ENCODE data around the gene PRR5. TPM values are rescaled to one million over a fixed set of nuclear protein-coding genes. Genes with fewer than 3 reads are reported as not detected.
A peak's percentile ranks its signal among the peaks of the same experiment; 100 is the strongest.

PRR5 gene
- total RNA-seq, 4 donors from 2014 or later, result 0.29 to 20.0 (median 10.8) TPM

- Histone ChIP-seq H3K27me3 (no peaks in the 10 kb centered on the region), H3K9me3 (no peaks in the 10 kb centered on the region), H3K27ac (no peak overlapping the region), H3K4me1 (peaks cover 0 to 7% of the 10 kb centered on the region in 2 donors), H3K36me3 (no peaks in the 10 kb centered on the region), H3K4me3 (no peak overlapping the region)
- no peak for TF ChIP-seq CTCF (IDR thresholded peaks at IDR 0.05)
- TF ChIP-seq POLR2A (IDR thresholded peaks at IDR 0.05), result no peak
- intact Hi-C loops (cut with DNase I; ENCODE audit: low total_unique reads), result no loop called here
- DNase-seq, result no peak
Observed at GRCh38 chr22:44693756-44694155, 8.2 kb upstream of the PRR5 start.

DNA sequence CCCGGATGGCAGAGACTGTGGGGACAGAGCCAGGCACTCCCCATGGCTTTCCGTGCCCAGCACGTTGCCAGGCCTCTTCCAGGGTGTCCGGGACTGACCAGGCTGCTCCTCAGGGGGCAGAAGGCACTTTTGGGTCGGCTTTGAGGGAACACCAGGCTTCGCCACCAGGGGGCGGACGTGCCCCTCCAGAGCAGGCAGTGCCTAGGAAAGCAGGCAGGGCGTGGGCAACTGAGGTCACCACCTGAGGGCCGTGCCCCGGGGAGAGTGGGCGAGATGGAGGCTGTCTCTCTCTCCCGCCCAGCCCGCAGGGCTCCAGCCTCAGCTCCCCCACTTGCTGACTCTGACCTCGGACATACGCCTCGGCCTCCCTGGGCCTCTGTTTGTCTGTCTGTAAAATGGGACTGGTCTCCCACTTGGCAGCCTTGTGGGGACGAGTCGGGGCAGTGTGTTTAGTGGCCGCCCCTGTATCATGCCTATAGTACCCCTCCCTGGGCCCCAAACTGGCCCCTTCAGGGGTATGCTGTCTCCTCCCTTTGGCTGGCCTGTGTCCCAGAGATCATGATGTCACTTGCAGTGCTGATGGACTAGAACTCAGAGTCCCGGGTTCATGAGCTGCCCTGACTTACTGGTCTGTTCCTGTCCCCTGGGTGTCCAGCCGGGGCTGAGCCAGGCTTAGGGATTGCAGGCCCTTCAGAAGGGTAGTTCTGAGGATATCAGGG lies 4.4 kb upstream of the PRR5 start:
- H3K36me3 ChIP-seq, result no peaks in the 10 kb centered on the region
- H3K4me1 ChIP-seq, result peaks cover 4 to 7% of the 10 kb centered on the region in 2 donors
- no peak overlapping the region for H3K4me3 ChIP-seq
- no peaks in the 10 kb centered on the region for H3K9me3 ChIP-seq
- TF ChIP-seq POLR2A (IDR thresholded peaks at IDR 0.05), result no peak
- peak; percentile 80 to 96 (median 92) for TF ChIP-seq CTCF (IDR thresholded peaks at IDR 0.05)
- DNase-seq, result peak; percentile 76 to 78
- H3K27ac ChIP-seq, result peak overlapping the region; percentile 76 to 90
- H3K27me3 ChIP-seq, result no peaks in the 10 kb centered on the region
- intact Hi-C loops (cut with DNase I; ENCODE audit: low total_unique reads), result loop anchor here (5.0 kb wide), 1 partner anchor 40 kb away; no protein-coding TSS in a partner anchor

- intact Hi-C loops (cut with DNase I; ENCODE audit: low total_unique reads), result loop anchor here (5.0 kb wide), 1 partner anchor 39 kb away; no protein-coding TSS in a partner anchor
- no peaks in the 10 kb centered on the region for H3K36me3 ChIP-seq
- H3K9me3 ChIP-seq, result no peaks in the 10 kb centered on the region
- DNase-seq, result peak; percentile 56 to 59
- H3K4me1 ChIP-seq, result peaks cover 4 to 12% of the 10 kb centered on the region in 2 donors
- H3K27me3 ChIP-seq, result no peaks in the 10 kb centered on the region
- H3K4me3 ChIP-seq, result no peak overlapping the region
- TF ChIP-seq CTCF (IDR thresholded peaks at IDR 0.05) (no peak), POLR2A (IDR thresholded peaks at IDR 0.05) (no peak)
- H3K27ac ChIP-seq, result peak overlapping the region; percentile 76 to 90
Observed at GRCh38 chr22:44698531-44699421, 3.2 kb upstream of the PRR5 start.

- TF ChIP-seq CTCF (IDR thresholded peaks at IDR 0.05), result no peak
- TF ChIP-seq POLR2A (IDR thresholded peaks at IDR 0.05), result no peak
- H3K4me3 ChIP-seq, result no peak overlapping the region
- H3K36me3 ChIP-seq, result no peaks in the 10 kb centered on the region
- peaks cover 4 to 12% of the 10 kb centered on the region in 2 donors for H3K4me1 ChIP-seq
- no peak for DNase-seq
- H3K27me3 ChIP-seq, result no peaks in the 10 kb centered on the region
- no peaks in the 10 kb centered on the region for H3K9me3 ChIP-seq
- intact Hi-C loops (cut with DNase I; ENCODE audit: low total_unique reads), result no loop called here
- H3K27ac ChIP-seq, result peak overlapping the region in 1 of 2 donors; percentile 90
Observed at GRCh38 chr22:44700456-44700855, 1.5 kb upstream of the PRR5 start.
